Prostate gland (tissue), 2 donors: ENCODE data around the gene PLK1.

Experiments
- CTCF ChIP-seq, 4 experiments: fragments of 200-600 bp in 2 of 4; fragments of 450-650 bp in 2 of 4; sonication (generic) in 2 of 4; IDR thresholded peaks; 1 replicate in 3 of 4; 2 replicates in 1 of 4; pipeline ENCODE4 v1.5.1; 2016 to 2019; ENCODE audit warnings: antibody characterized with exemption in 4 of 4, mild to moderate bottlenecking in 2 of 4, moderate library complexity in 2 of 4
- POLR2AphosphoS5 ChIP-seq: sonication (generic); formaldehyde crosslinking; IDR thresholded peaks from one replicate; pipeline ENCODE4 v1.6.1; 2017; ENCODE audit warnings: antibody characterized with exemption

GRCh38 chr16:23634461-23635036 lies 44.1 kb upstream of the PLK1 start:
- no peak for TF ChIP-seq CTCF (IDR thresholded peaks at IDR 0.05)
- TF ChIP-seq POLR2AphosphoS5: no peak
